DMS53 (cell line): ENCODE results near the gene POLE.

ENCODE experiments used
- DNase-seq: peaks from one replicate; lab custom pipeline; 2025; lab: John Stamatoyannopoulos, UW

POLE gene

GRCh38 chr12:132675757-132676432, 11.2 kb downstream of the POLE start:
- no peak for DNase-seq

GRCh38 chr12:132674561-132674960, 12.6 kb downstream of the POLE start:
- no peak for DNase-seq

- DNase-seq: no peak
These were observed 13.6 kb downstream of the POLE start for GRCh38 chr12:132673288-132674179.

GRCh38 chr12:132672678-132673077, 14.5 kb downstream of the POLE start:
- no peak for DNase-seq

- DNase-seq: no peak
These were observed 15.0 kb downstream of the POLE start for GRCh38 chr12:132672116-132672515.

- DNase-seq: no peak
These were observed 17.8 kb downstream of the POLE start for GRCh38 chr12:132669166-132669879.

GRCh38 chr12:132668191-132669088, 18.7 kb downstream of the POLE start:
- DNase-seq: no peak

- DNase-seq: no peak
These were observed 21.3 kb downstream of the POLE start for GRCh38 chr12:132665794-132666193.

- no peak for DNase-seq
These were observed 22.0 kb downstream of the POLE start for GRCh38 chr12:132665149-132665491.

- DNase-seq: no peak
These were observed 22.7 kb downstream of the POLE start for GRCh38 chr12:132664206-132665148.

GRCh38 chr12:132662901-132663755, 24.0 kb downstream of the POLE start:
- DNase-seq: no peak

- DNase-seq: no peak
These were observed 25.2 kb downstream of the POLE start for GRCh38 chr12:132661972-132662371.

- DNase-seq: no peak
These were observed 26.1 kb downstream of the POLE start for GRCh38 chr12:132660996-132661395.

GRCh38 chr12:132660052-132660451, 27.1 kb downstream of the POLE start:
- no peak for DNase-seq

- DNase-seq: no peak
These were observed 28.0 kb downstream of the POLE start for GRCh38 chr12:132659146-132659545.

- DNase-seq: no peak
These were observed 28.8 kb downstream of the POLE start for GRCh38 chr12:132658149-132658894.

- DNase-seq: no peak
These were observed 30.0 kb downstream of the POLE start for GRCh38 chr12:132657004-132657727.

- DNase-seq: no peak
These were observed 33.4 kb downstream of the POLE start for GRCh38 chr12:132653567-132654290.
